HG03354 (cell line): ENCODE data around the gene NCOA3.
"Not testable (repeated sequence)": the region's sequence is repeated elsewhere in the genome, so short reads cannot be mapped to it uniquely, and the experiment has no call there.

Source experiments
- ATAC-seq: cut with Tn5 transposase; IDR thresholded peaks from one replicate; pipeline ENCODE4 v1.9.1; 2021; ENCODE audit warnings: mild to moderate bottlenecking; ENCODE audit not compliant: unreplicated experiment, poor library complexity, severe bottlenecking

Gene NCOA3

GRCh38 chr20:47532002-47532401, 30.3 kb downstream of the NCOA3 start:
- ATAC-seq: no peak

DNA sequence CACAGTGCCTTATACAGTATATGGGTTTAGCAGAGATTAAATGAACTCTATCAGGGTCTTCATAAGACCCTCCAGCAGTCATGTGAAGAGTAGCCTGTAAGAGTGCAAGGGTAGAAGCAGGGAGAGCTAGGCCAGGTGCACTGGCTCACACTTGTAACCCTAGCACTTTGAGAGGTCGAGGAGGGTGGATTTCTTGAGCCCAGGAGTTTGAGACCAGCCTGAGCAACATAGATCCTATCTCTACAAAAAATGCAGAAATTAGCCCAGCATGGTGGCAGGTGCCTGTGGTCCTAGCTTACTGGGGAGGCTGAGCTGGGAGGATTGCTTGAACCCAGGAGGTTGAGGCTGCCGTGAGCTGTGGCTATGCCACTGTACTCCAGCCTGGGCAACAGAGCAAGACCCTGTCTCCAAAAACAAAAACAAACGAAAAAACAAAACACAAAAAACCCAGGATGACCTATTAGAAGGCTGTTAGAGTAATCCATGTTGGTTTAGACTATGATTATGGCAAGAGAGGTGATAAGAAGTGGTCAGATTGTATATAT, 31.9 kb downstream of the NCOA3 start:
- no peak for ATAC-seq

- no peak for ATAC-seq
Observed at GRCh38 chr20:47534405-47534804, 32.7 kb downstream of the NCOA3 start.

DNA sequence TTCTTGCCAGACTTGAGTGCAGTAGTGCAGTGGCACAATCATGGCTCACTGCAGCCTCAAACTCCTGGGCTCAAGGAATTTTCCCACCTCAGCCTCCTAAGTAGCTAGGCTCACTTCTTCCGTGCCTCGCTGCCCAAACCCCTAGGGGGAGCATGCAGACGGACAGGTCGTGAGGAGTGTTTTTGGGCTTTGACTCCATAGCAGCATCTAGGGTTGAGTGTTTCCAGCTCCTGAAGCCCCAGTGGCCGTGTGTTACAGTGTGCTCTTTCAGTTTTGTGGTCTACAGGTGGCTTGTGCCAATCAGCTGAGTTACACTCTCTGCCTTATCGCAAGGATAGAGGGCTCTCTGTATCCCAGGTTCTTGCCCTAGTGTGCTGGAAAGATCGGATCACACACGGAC, 33.4 kb downstream of the NCOA3 start:
- no peak for ATAC-seq

DNA sequence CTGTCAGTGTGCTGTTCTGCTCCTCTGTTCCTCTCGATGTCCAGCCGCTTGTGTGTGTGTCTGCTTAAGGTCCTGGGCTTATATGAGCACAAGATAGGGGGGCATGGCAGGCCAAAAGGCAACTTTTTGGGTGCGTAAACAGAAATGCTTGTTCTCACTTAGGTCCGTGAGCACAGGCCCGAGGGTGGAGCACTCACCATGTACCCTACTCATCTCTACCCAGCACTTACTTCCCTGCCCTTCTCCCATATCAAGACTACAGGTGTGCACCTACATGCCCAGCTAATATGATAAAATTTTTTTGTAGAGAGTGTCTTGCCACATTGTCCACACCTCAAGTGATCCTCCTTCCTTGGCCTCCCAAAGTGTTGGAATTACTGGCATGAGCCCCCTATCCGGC, 34.3 kb downstream of the NCOA3 start:
- no peak for ATAC-seq

DNA sequence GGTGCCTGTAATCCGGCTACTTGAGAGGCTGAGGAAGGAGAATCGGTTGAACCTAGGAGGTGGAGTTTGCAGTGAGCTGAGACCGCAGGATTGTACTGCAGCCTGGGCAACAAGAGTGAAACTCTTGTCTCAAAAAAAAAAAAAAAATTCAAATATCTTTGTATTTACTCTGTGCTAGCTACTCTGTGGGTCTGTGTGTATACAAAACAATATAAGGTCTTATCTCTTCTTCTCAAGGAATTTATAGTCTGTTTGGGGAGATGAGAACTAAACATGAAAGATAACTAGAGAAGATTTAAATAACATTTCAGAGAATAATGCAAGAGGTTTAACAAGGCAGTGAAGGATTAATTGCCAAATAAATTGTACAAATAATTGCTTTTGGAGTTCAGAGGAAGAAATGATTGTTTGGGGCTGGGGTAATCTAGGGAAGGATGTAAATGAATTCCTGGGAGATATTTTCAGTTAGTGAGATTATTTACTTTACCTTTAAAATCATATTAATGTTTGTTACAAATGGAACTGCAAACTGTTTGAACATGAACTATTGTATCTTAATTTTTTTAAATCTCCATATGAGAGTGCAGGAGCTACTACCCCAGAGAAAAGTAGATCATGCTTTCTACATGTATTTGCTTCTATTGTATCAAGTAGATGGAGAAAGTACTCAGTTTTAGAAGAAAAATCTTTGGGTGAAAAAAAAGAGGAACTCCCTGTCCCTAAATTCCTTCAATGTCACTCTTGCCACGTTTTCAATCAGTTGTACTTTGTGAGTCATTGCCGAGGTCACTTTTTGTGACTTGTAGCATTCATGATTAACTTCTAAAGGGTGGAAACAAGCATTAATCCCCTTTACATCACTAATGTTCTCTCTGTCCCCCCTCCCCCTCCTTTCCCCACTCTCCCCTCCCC, 39.0 kb downstream of the NCOA3 start:
- ATAC-seq: no peak

- ATAC-seq: no peak
Observed at GRCh38 chr20:47541355-47541922, 39.8 kb downstream of the NCOA3 start.

DNA sequence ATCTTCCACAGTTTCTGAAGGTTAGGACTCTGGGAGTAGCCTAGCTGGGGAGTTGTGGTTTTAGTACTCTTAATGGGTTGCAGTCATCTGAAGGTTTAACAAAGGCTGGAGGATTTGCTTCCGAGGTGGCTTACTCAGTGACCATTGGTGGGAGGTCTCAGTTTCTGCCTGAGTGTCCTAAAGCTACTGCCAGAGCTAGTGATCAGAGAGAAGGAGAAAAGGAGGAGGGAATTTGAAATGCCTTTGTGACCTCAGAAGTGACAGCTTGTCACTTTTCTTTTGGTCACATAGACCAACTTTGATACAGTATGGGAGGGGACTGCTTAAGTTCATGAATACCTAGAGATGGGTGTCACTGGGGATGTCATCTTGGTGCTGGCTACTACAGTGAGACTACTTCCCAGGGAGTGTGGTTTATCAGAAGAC, 41.3 kb downstream of the NCOA3 start:
- ATAC-seq: no peak

DNA sequence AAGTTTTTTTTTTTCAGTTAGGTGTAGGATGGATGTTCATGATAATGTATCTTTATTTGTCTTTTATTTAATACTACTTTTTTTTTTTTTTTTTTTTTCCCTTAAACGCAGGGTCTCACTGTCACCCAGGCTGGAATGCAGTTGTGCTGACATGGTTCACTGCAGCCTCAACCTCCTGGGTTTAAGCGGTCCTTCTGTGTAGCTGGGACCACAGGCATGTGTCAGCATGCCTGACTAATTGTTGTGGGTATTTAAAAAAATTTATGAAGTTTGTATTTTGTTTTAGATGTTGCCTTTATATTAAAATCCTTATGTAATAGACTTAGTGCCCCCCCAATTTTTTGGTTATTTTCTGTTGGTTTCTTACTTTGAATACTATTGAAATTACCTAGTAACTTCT, 42.6 kb downstream of the NCOA3 start:
- ATAC-seq: no peak

DNA sequence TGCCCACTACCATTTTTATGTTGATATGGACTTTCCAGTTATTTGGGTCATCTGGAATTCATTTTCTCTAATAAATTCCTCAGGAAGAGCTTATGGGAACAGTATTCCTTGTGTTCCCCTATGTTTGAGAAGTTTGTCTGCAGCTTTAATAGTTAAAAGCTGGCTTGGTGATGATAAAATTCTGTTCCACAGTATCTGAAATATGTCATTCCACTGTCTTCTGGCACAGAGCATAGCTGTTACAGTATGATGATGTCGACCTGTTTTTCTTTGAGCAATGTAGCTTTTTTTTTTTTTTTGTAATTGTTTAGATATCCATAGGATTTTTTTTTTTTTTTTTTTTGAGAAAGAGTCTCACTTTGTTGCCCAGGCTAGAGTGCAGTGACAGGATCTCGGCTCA, 43.2 kb downstream of the NCOA3 start:
- ATAC-seq: no peak

DNA sequence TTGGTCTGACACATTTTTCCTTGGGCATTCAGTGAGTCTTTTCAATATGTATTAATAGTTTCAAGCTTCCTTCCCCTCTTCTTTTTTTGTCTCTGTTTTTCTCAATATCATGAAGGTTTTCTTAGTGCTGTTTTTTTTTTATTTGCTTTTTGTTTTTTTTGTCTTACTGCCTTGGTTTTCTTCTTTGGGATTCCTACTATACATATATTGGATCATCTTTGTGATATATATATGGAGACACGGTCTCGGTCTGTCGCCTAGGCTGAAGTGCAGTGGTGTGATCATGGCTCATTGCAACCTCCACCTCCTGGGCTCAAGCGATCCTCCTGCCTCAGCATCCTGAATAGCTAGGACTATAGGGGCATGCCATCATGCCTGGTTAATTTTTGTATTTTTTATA, 43.8 kb downstream of the NCOA3 start:
- ATAC-seq: no peak

- no peak for ATAC-seq
Observed at GRCh38 chr20:47546184-47547033, 44.7 kb downstream of the NCOA3 start.

- no peak for ATAC-seq
Observed at GRCh38 chr20:47547034-47547387, 45.3 kb downstream of the NCOA3 start.

DNA sequence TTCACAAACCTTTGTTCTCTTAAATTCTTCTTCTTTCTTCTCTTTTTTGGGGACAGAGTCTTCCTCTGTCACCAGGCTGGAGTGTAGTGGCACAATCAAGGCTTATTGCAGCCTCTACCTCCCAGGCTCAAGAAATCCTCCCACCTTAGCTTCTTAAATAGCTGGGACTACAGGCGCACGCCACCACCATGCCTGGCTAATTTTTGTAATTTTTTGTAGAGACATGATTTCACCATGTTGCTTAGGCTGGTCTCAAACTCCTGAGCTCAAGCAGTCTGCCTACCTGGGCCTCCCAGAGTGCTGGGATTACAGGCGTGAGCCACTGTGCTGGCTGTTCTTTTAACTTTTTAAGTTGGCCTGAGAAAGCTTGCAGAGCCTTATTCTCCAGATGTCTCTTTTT, 48.0 kb downstream of the NCOA3 start:
- no peak for ATAC-seq

GRCh38 chr20:47551222-47551621, 49.5 kb downstream of the NCOA3 start:
- no peak for ATAC-seq

- no peak for ATAC-seq
Observed at GRCh38 chr20:47551841-47552240, 50.2 kb downstream of the NCOA3 start.

- no peak for ATAC-seq
Observed at GRCh38 chr20:47552996-47553395, 51.3 kb downstream of the NCOA3 start.

DNA sequence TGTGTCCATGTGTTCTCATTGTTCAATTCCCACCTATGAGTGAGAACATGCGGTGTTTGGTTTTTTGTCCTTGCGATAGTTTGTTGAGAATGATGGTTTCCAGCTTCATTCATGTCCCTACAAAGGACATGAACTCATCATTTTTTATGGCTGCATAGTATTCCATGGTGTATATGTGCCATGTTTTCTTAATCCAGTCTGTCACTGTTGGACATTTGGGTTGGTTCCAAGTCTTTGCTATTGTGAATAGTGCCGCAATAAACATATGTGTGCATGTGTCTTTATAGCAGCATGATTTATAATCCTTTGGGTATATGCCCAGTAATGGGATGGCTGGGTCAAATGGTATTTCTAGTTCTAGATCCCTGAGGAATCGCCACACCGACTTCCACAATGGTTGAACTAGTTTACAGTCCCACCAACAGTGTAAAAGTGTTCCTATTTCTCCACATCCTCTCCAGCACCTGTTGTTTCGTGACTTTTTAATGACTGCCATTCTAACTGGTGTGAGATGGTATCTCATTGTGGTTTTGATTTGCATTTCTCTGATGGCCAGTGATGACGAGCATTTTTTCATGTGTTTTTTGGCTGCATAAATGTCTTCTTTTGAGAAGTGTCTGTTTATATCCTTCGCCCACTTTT, 52.0 kb downstream of the NCOA3 start:
- not testable (repeated sequence) for ATAC-seq

- ATAC-seq: not testable (repeated sequence)
Observed at GRCh38 chr20:47554283-47554682, 52.6 kb downstream of the NCOA3 start.

DNA sequence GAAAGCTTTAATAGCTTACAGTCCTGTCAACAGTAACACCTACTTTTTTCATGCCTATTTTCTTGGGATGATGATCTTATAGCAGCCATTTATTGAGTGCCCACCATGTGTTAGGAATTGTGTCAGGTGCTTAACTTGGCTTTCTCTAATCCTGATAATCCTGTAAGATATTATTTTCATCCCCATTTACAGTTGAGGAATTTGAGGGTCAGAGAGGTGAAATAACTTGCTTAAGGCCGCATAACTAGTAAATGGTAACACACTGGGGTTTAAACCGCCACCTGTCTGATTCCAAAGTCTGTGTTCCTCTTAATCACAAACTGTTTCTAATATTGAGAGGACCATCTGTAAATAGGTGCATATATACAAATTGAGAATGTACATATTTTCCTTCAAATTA, 55.5 kb downstream of the NCOA3 start:
- ATAC-seq: no peak
